ENCODE results near the gene TPCN2. TPM values are rescaled to one million over a fixed set of nuclear protein-coding genes. Genes with fewer than 3 reads are reported as not detected.

Gene TPCN2
- total RNA-seq, 6 experiments from 2014 or later: 10.7 to 27.2 (median 15.6) TPM

GRCh38 chr11:69037544-69037943 lies 11.2 kb upstream of the TPCN2 start:
- TF ChIP-seq POLR2A (IDR thresholded peaks at IDR 0.05) (no peak), CTCF (IDR thresholded peaks at IDR 0.05) (no peak)
- intact Hi-C loops (cut with DNase I): no loop called here
- WGBS (ENCODE audit: insufficient coverage, low coverage, low lambda C conversion rate, missing lambda C conversion rate): 75% methylated on average over 2 of the region's 8 CpGs

GRCh38 chr11:69039501-69039900 lies 9.2 kb upstream of the TPCN2 start:
- H3K4me1 ChIP-seq: no peaks in the 10 kb centered on the region
- ATAC-seq (no peak), DNase-seq (no peak)
- H3K9me3 ChIP-seq: no peaks in the 10 kb centered on the region
- intact Hi-C loops (cut with DNase I): no loop called here
- WGBS (ENCODE audit: insufficient coverage, low coverage, low lambda C conversion rate, missing lambda C conversion rate): 100% methylated on average over 1 of the region's 1 CpG
- TF ChIP-seq POLR2A (IDR thresholded peaks at IDR 0.05) (no peak), CTCF (IDR thresholded peaks at IDR 0.05) (no peak)
- no peaks in the 10 kb centered on the region for H3K36me3 ChIP-seq
- no peak overlapping the region for H3K27ac ChIP-seq
- H3K4me3 ChIP-seq: no peak overlapping the region
- H3K27me3 ChIP-seq: no peaks in the 10 kb centered on the region

More at GRCh38 chr11:69037544-69037943, 11.2 kb upstream of the TPCN2 start:
- DNase-seq: no peak
- no peaks in the 10 kb centered on the region for H3K4me1 ChIP-seq
- no peak for ATAC-seq
- no peaks in the 10 kb centered on the region for H3K36me3 ChIP-seq
- no peaks in the 10 kb centered on the region for H3K9me3 ChIP-seq
- H3K27me3 ChIP-seq: no peaks in the 10 kb centered on the region
- no peak overlapping the region for H3K27ac ChIP-seq
- no peak overlapping the region for H3K4me3 ChIP-seq

GRCh38 chr11:69040051-69040450 lies 8.7 kb upstream of the TPCN2 start:
- DNase-seq: no peak
- no peaks in the 10 kb centered on the region for H3K4me1 ChIP-seq
- 92% methylated on average over 6 of the region's 6 CpGs for WGBS (ENCODE audit: insufficient coverage, low coverage, low lambda C conversion rate, missing lambda C conversion rate)
- no peak overlapping the region for H3K27ac ChIP-seq
- H3K36me3 ChIP-seq: no peaks in the 10 kb centered on the region
- H3K4me3 ChIP-seq: no peak overlapping the region
- ATAC-seq: no peak
- intact Hi-C loops (cut with DNase I): no loop called here
- TF ChIP-seq POLR2A (IDR thresholded peaks at IDR 0.05): no peak
- no peak for TF ChIP-seq CTCF (IDR thresholded peaks at IDR 0.05)
- H3K9me3 ChIP-seq: no peaks in the 10 kb centered on the region
- no peaks in the 10 kb centered on the region for H3K27me3 ChIP-seq

GRCh38 chr11:69040581-69041260 lies 8.0 kb upstream of the TPCN2 start:
- TF ChIP-seq CTCF (IDR thresholded peaks at IDR 0.05) (no peak), POLR2A (IDR thresholded peaks at IDR 0.05) (no peak)
- H3K27me3 ChIP-seq: no peaks in the 10 kb centered on the region
- H3K4me3 ChIP-seq: no peak overlapping the region
- no peaks in the 10 kb centered on the region for H3K4me1 ChIP-seq
- H3K36me3 ChIP-seq: no peaks in the 10 kb centered on the region
- WGBS (ENCODE audit: insufficient coverage, low coverage, low lambda C conversion rate, missing lambda C conversion rate): 38% methylated on average over 1 of the region's 4 CpGs
- no peaks in the 10 kb centered on the region for H3K9me3 ChIP-seq
- intact Hi-C loops (cut with DNase I): no loop called here
- DNase-seq (no peak), ATAC-seq (no peak)
- H3K27ac ChIP-seq: no peak overlapping the region
